Measurements from ENCODE around the gene CCDC83.
A peak's percentile ranks its signal among the peaks of the same experiment; 100 is the strongest.
"Not testable (repeated sequence)": the region's sequence is repeated elsewhere in the genome, so short reads cannot be mapped to it uniquely, and the experiment has no call there.

Gene CCDC83

GRCh38 chr11:85822814-85823213 is 32.4 kb upstream of the CCDC83 start:
- in situ Hi-C loops (cut with HindIII; ENCODE audit: low pct_unique_long_range_greater_than_20kb, low sequenced_read_pairs): no loop called here
- TF ChIP-seq JUND (IDR thresholded peaks at IDR 0.05; ENCODE audit: low read depth): no peak
- DNase-seq (ENCODE audit: low read depth in 1 of 2, low spot score in 1 of 2): no peak

DNA sequence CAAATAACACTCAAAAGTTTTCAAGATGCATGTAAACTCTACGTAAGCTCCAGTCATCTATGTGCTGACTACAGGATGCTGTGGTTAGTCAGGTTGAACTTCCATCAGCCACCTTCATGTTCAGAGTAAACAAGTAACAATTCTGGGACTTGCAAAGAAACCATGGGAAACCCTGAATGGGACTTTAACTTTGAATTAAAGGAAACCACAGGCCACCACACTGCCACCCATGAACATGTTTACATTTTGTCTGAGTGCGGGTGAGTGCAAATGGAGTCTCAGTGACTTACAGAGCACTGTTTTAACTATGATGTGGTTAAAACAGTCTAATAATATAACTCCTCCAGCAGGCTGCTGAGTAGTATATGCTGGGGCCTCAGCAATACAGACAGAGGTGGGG is 31.4 kb upstream of the CCDC83 start:
- TF ChIP-seq JUND (IDR thresholded peaks at IDR 0.05; ENCODE audit: low read depth): no peak
- DNase-seq (ENCODE audit: low read depth in 1 of 2, low spot score in 1 of 2): no peak
- in situ Hi-C loops (cut with HindIII; ENCODE audit: low pct_unique_long_range_greater_than_20kb, low sequenced_read_pairs): no loop called here

DNA sequence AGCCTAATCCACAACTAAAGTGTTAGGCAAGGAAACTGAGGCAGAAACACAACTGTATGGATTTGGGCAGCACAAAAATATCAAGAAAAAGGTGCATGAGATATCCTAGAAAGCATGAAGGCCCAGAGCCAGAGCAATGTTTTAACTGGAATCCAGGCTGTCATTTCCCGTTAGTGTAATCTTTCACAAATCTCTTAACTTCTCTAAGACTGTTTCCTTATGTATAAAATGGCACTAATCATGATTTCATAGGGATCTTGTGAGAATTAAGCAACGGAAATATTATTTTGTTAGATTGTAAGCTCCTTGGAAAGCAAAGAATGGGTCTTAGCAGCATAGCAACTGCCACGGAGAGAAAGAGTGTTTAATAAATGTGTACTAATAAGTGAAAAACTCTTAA is 29.6 kb upstream of the CCDC83 start:
- no peak for DNase-seq (ENCODE audit: low read depth in 1 of 2, low spot score in 1 of 2)
- in situ Hi-C loops (cut with HindIII; ENCODE audit: low pct_unique_long_range_greater_than_20kb, low sequenced_read_pairs): no loop called here
- no peak for TF ChIP-seq JUND (IDR thresholded peaks at IDR 0.05; ENCODE audit: low read depth)

DNA sequence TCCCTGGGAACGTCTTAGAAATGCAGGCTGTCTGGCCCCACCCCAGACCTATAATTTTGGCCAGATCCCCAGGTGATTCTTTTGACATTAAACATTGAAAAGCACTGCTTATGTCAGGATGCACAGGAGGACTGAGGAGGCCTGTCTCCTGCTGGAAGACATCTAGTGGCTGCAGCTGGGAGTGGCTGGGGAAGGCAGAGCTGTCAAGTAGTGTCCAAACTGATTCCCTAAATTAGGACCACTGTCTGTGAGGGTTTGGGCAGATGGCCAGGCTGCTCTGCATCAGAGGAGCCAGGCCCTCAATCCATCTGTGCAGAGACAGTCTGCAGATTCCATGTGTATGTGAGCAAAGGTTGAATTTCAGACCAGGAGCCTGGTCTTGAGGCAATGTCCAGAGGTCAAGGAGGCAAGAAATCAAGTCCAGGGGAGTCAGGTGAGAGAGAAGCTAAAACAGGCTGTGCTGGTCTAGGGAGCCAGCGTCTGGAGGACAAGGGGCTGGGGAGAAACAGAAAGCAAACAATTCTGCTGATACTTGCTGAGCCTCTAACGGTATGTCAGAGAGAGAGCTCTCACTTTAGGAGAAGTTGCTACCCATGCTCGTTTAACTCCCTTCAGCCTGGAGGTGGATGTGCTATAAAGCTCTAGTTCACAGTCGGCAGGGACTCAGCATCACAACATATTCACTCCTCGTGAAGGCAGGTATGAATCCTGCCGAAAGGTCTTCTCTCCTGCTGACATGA is 28.9 kb upstream of the CCDC83 start:
- in situ Hi-C loops (cut with HindIII; ENCODE audit: low pct_unique_long_range_greater_than_20kb, low sequenced_read_pairs): no loop called here

DNA sequence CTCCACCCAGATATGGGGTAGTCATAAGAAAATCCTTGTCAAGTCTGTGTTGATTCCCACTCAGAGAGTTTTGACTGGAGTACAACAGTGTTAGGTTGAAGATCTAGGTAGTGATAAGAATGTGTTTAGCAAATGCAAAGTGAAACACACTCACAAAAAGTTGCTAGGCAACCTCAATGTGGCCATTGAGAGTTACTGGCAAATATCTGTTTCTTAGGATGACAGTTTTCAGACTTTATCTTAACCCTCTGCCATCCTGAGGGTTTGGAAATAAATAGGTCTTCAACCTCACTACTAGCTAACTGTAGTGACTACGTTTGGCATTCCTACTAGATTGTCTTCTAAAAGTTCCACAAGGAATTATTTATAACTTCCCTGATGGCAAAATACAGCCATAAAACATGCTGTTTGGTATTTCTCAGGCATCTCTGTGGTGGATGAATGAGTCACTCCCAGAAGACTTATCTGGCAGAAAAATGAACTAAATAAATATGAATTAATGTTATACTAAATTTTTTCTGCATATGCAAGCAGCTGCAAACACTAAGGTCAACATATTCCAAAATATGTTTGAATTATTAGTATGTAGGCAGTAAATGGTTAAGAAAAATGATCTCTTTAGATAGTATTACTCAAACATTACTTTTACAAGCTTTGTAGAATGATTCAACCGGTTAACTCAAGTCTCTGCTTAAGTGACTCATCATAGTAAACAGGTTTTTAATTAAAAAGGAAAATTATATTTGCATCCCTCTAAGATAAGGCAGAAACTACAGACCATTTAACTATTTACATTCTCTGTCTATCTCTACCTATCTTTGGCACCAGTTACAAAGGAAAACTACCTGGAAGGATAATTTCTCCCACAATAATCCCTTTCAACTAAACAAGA is 27.2 kb upstream of the CCDC83 start:
- peak in 1 of 2 experiments; percentile 60 for DNase-seq (ENCODE audit: low read depth in 1 of 2, low spot score in 1 of 2)
- peak; percentile 90 for TF ChIP-seq JUND (IDR thresholded peaks at IDR 0.05; ENCODE audit: low read depth)
- in situ Hi-C loops (cut with HindIII; ENCODE audit: low pct_unique_long_range_greater_than_20kb, low sequenced_read_pairs): no loop called here

More for the DNA sequence above, 28.9 kb upstream of the CCDC83 start:
- TF ChIP-seq JUND (IDR thresholded peaks at IDR 0.05; ENCODE audit: low read depth): no peak
- peak; percentile 70 to 75 for DNase-seq (ENCODE audit: low read depth in 1 of 2, low spot score in 1 of 2)

DNA sequence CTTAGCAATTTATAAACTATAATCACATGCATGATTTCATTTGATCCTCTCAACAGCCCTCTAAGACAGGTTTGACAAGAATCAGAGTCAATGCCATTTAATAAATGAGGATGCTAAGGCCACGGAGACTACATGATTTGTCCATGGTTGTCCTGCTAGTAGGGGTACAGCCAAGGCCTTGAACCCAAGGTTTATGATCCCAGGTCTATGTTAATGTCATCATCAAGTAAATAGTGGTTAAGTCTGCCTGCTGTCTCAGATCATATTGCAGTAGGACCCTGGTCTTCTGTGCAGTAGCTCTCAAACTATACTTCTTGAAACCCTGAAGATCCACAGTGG is 26.6 kb upstream of the CCDC83 start:
- in situ Hi-C loops (cut with HindIII; ENCODE audit: low pct_unique_long_range_greater_than_20kb, low sequenced_read_pairs): no loop called here
- no peak for DNase-seq (ENCODE audit: low read depth in 1 of 2, low spot score in 1 of 2)
- no peak for TF ChIP-seq JUND (IDR thresholded peaks at IDR 0.05; ENCODE audit: low read depth)

DNA sequence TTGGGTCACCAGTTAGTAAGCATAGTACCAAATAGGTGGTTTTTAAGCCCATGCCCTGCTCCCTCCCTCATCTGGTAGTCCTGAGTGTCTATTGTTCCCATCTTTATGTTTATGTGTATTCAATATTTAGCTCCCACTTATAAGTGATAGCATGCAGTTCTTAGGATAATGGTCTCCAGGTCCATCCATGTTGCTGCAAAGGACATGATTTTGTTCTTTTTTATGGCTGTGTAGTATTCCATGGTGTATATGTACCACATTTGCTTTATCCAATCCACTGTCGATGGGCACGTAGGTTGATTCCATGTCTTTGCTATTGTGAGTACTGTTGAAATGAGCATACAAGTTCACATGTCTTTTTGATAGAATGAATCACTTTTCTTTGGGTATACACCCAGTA is 26.0 kb upstream of the CCDC83 start:
- in situ Hi-C loops (cut with HindIII; ENCODE audit: low pct_unique_long_range_greater_than_20kb, low sequenced_read_pairs): no loop called here
- DNase-seq (ENCODE audit: low read depth in 1 of 2, low spot score in 1 of 2): no peak
- no peak for TF ChIP-seq JUND (IDR thresholded peaks at IDR 0.05; ENCODE audit: low read depth)

DNA sequence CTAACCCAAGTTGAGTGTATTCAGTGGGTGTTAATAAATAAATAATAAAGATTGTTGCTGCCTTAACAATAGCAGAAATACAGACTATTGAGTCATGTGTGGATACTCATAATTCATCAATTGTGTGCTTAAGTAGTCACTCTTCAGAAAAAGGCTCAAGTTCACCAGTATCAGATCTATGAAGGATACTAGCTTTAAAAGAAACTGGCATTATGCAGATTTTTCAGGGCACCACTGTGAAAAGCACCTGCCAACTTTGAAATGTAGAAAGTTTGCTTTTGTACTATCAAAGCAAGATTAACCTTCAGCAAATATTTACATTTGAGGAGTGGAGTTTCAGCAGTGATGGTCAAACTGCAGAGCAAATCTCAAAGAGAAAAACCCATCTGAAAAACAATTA is 24.1 kb upstream of the CCDC83 start:
- DNase-seq (ENCODE audit: low read depth in 1 of 2, low spot score in 1 of 2): no peak
- TF ChIP-seq JUND (IDR thresholded peaks at IDR 0.05; ENCODE audit: low read depth): no peak
- in situ Hi-C loops (cut with HindIII; ENCODE audit: low pct_unique_long_range_greater_than_20kb, low sequenced_read_pairs): no loop called here

GRCh38 chr11:85835263-85835662 is 19.9 kb upstream of the CCDC83 start:
- no peak for DNase-seq (ENCODE audit: low read depth in 1 of 2, low spot score in 1 of 2)
- in situ Hi-C loops (cut with HindIII; ENCODE audit: low pct_unique_long_range_greater_than_20kb, low sequenced_read_pairs): no loop called here
- no peak for TF ChIP-seq JUND (IDR thresholded peaks at IDR 0.05; ENCODE audit: low read depth)

DNA sequence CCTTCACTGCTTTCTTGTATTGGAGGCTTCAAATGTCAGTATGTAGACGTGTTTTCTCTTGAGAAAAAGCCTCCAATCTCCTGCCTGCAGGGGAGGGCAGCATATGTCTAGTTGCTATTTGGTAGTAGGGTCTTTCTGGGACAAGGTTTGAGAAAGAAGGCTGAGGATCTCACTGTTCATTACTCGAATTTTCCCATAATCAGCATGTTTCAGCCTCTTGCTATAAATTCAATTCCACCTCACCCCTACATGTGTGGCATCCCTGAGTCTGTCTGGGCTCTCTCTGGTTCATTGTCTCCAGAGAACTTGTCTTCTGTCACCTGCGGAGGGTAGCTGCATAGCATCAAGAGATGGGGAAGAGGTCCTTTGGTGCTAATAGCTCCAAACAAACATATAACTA is 19.5 kb upstream of the CCDC83 start:
- DNase-seq (ENCODE audit: low read depth in 1 of 2, low spot score in 1 of 2): no peak
- in situ Hi-C loops (cut with HindIII; ENCODE audit: low pct_unique_long_range_greater_than_20kb, low sequenced_read_pairs): no loop called here
- no peak for TF ChIP-seq JUND (IDR thresholded peaks at IDR 0.05; ENCODE audit: low read depth)

DNA sequence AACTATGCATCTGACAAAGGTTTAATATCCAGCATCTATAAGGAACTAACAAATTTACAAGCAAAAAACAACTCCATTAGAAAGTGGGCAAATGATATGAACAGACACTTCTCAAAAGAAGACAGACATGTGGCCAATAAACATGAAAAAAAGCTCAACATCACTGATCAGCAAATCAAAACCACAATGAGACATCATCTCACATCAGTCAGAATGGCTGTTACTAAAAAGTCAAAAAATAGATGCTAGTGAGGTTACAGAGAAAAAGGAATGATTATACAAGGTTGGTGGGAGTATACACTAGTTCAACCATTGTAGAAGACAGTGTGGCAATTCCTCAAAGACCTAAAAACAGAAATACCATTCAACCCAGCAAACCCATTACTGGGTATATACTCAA is 14.3 kb upstream of the CCDC83 start:
- in situ Hi-C loops (cut with HindIII; ENCODE audit: low pct_unique_long_range_greater_than_20kb, low sequenced_read_pairs); DNase-seq (ENCODE audit: low read depth in 1 of 2, low spot score in 1 of 2): not testable (repeated sequence)

GRCh38 chr11:85843929-85844328 is 11.3 kb upstream of the CCDC83 start:
- in situ Hi-C loops (cut with HindIII; ENCODE audit: low pct_unique_long_range_greater_than_20kb, low sequenced_read_pairs): no loop called here

DNA sequence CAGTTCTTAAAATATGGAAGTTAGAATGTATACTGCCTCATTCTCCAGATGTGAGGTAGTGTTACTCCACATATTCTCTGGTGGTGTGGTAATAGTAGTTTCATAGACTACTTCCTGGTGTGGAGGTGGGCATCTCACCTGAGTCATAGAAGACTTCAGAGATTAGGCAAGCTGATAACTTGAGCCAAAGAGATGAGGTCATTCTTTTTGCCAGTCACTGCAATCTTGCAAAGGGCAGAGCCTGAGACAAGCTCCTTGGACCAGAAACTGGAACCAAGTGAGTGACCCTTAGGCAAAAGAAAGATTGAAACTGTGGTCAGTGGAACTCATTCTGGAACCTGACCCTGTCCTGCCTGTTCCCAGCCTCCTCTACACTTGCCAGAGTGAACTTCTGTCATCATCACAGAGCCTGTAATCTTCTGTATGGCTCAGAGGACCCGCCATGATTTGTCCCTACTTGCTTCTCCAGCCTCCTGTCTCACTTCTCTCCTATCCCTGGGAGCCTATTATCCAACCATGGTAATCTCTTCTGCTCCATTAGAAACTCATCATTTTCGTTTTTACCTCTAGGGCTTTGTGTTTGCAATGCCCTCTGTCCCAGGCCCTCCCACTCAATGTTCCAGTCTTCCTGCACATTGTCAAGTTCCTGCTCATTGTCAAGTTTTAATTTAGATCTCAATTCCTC is 10.6 kb upstream of the CCDC83 start:
- in situ Hi-C loops (cut with HindIII; ENCODE audit: low pct_unique_long_range_greater_than_20kb, low sequenced_read_pairs): no loop called here
- no peak for TF ChIP-seq JUND (IDR thresholded peaks at IDR 0.05; ENCODE audit: low read depth)

More at GRCh38 chr11:85843929-85844328, 11.3 kb upstream of the CCDC83 start:
- TF ChIP-seq JUND (IDR thresholded peaks at IDR 0.05; ENCODE audit: low read depth): no peak
- no peak for DNase-seq (ENCODE audit: low read depth in 1 of 2, low spot score in 1 of 2)

More for the DNA sequence above, 10.6 kb upstream of the CCDC83 start:
- DNase-seq (ENCODE audit: low read depth in 1 of 2, low spot score in 1 of 2): peak in 1 of 2 experiments; percentile 35

All from T47D (cell line).